OCI-LY7 (cell line): ENCODE data around the gene EIF4E2.

ENCODE experiments used
- EZH2phosphoT487 ChIP-seq: fragments of 200-600 bp; sonication (generic); IDR thresholded peaks from 2 replicates; pipeline ENCODE4 v1.6.1; 2018; ENCODE audit warnings: low read depth, borderline replicate concordance, mild to moderate bottlenecking, mixed run types, antibody characterized with exemption, low read length, moderate library complexity, mixed read lengths
- TF ChIP-seq, protein P1 (sequence below): fragments of 200-600 bp; sonication (generic); conservative IDR thresholded peaks from 2 replicates; pipeline ENCODE4 v1.5.1; 2014; ENCODE audit warnings: mild to moderate bottlenecking, antibody characterized with exemption, low read length, moderate library complexity, mixed read lengths

- TF ChIP-seq, protein P1, sequence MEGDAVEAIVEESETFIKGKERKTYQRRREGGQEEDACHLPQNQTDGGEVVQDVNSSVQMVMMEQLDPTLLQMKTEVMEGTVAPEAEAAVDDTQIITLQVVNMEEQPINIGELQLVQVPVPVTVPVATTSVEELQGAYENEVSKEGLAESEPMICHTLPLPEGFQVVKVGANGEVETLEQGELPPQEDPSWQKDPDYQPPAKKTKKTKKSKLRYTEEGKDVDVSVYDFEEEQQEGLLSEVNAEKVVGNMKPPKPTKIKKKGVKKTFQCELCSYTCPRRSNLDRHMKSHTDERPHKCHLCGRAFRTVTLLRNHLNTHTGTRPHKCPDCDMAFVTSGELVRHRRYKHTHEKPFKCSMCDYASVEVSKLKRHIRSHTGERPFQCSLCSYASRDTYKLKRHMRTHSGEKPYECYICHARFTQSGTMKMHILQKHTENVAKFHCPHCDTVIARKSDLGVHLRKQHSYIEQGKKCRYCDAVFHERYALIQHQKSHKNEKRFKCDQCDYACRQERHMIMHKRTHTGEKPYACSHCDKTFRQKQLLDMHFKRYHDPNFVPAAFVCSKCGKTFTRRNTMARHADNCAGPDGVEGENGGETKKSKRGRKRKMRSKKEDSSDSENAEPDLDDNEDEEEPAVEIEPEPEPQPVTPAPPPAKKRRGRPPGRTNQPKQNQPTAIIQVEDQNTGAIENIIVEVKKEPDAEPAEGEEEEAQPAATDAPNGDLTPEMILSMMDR, result 0 out of 2 replicates have a peak, but pooled peaks have one; percentile 10
- TF ChIP-seq EZH2phosphoT487, result no peak
These were observed 42.2 kb upstream of the EIF4E2 start for GRCh38 chr2:232508251-232508650.
